Skin epidermis (tissue), 12 donors: ENCODE measurements around the gene RASA3.

Experiments used
- H3K27ac ChIP-seq, 21 experiments: fragments of 200-600 bp; sonication (generic) in 11 of 21; one replicate each; pipeline ENCODE4 v1.5.0; 2020; ENCODE audit warnings: mild to moderate bottlenecking in 3 of 21, inconsistent platforms in 2 of 21, moderate library complexity in 2 of 21
- H3K4me3 ChIP-seq, 7 experiments: fragments of 200-600 bp; sonication (generic) in 2 of 7; one replicate each; pipeline ENCODE4 v1.5.0; 2020; ENCODE audit warnings: inconsistent platforms in 2 of 7, mild to moderate bottlenecking in 2 of 7, moderate library complexity in 1 of 7

Gene RASA3

GRCh38 chr13:113972451-113973217, 159.8 kb downstream of the RASA3 start:
- Histone ChIP-seq H3K4me3 (no peak overlapping the region), H3K27ac (no peak overlapping the region)

GRCh38 chr13:113971471-113972231, 160.8 kb downstream of the RASA3 start:
- H3K27ac ChIP-seq, result peak overlapping the region in 10 of 21 experiments; percentile 2 to 72 (median 46)
- H3K4me3 ChIP-seq, result no peak overlapping the region

GRCh38 chr13:113970810-113971470, 161.5 kb downstream of the RASA3 start:
- H3K27ac ChIP-seq, result peak overlapping the region in 10 of 21 experiments; percentile 2 to 72 (median 54)
- H3K4me3 ChIP-seq, result no peak overlapping the region

- H3K27ac ChIP-seq, result peak overlapping the region in 7 of 21 experiments; percentile 39 to 65 (median 49)
These were observed 162.3 kb downstream of the RASA3 start for GRCh38 chr13:113969973-113970611.

GRCh38 chr13:113969311-113969972, 163.0 kb downstream of the RASA3 start:
- H3K27ac ChIP-seq, result peak overlapping the region in 1 of 21 experiments; percentile 48
- no peak overlapping the region for H3K4me3 ChIP-seq

More at GRCh38 chr13:113969973-113970611, 162.3 kb downstream of the RASA3 start:
- no peak overlapping the region for H3K4me3 ChIP-seq

GRCh38 chr13:113968463-113969310, 163.7 kb downstream of the RASA3 start:
- H3K27ac ChIP-seq, result no peak overlapping the region
- H3K4me3 ChIP-seq, result no peak overlapping the region

- H3K4me3 ChIP-seq, result no peak overlapping the region
- H3K27ac ChIP-seq, result no peak overlapping the region
These were observed 164.5 kb downstream of the RASA3 start for GRCh38 chr13:113967729-113968462.

GRCh38 chr13:113967206-113967720, 165.2 kb downstream of the RASA3 start:
- no peak overlapping the region for H3K4me3 ChIP-seq
- no peak overlapping the region for H3K27ac ChIP-seq

GRCh38 chr13:113965968-113966884, 166.2 kb downstream of the RASA3 start:
- H3K4me3 ChIP-seq, result no peak overlapping the region
- no peak overlapping the region for H3K27ac ChIP-seq

- Histone ChIP-seq H3K4me3 (no peak overlapping the region), H3K27ac (no peak overlapping the region)
These were observed 167.0 kb downstream of the RASA3 start for GRCh38 chr13:113965383-113965874.

GRCh38 chr13:113964251-113964995, 168.0 kb downstream of the RASA3 start:
- no peak overlapping the region for H3K4me3 ChIP-seq
- H3K27ac ChIP-seq, result no peak overlapping the region

GRCh38 chr13:113963376-113963775, 169.0 kb downstream of the RASA3 start:
- H3K4me3 ChIP-seq, result no peak overlapping the region

GRCh38 chr13:113962975-113963374, 169.4 kb downstream of the RASA3 start:
- no peak overlapping the region for H3K27ac ChIP-seq
- no peak overlapping the region for H3K4me3 ChIP-seq

More at GRCh38 chr13:113963376-113963775, 169.0 kb downstream of the RASA3 start:
- H3K27ac ChIP-seq, result no peak overlapping the region

- no peak overlapping the region for H3K27ac ChIP-seq
- no peak overlapping the region for H3K4me3 ChIP-seq
These were observed 170.0 kb downstream of the RASA3 start for GRCh38 chr13:113962386-113962785.

- H3K4me3 ChIP-seq, result no peak overlapping the region
- H3K27ac ChIP-seq, result no peak overlapping the region
These were observed 172.0 kb downstream of the RASA3 start for GRCh38 chr13:113960276-113960948.
